ENCODE data around the gene MUTYH. TPM values are rescaled to one million over a fixed set of nuclear protein-coding genes. Genes with fewer than 3 reads are reported as not detected.

MUTYH gene
- total RNA-seq, 3 donors from 2014 or later, result 16.8 to 26.2 (median 25.8) TPM

Other genes starting within 250 kb of the MUTYH start
- gene ZSWIM5, start 133.8 kb downstream of the MUTYH start, total RNA-seq, result 1 to 10 TPM; 1.6 to 4.5 (median 3.3) TPM
- under 1 TPM in 1 of 3 donors, not detected in 2; 0.44 TPM for gene HPDL, start 13.5 kb downstream of the MUTYH start, total RNA-seq
- 10 to 100 TPM in 2 of 3 donors, 1 to 10 TPM in 1; 8.6 to 21.2 (median 11.1) TPM for gene TOE1, start 270 bp downstream of the MUTYH start, total RNA-seq
- 10 to 100 TPM in 2 of 3 donors, 1 to 10 TPM in 1; 6.2 to 19.2 (median 11.1) TPM for gene TESK2, start 150.7 kb upstream of the MUTYH start, total RNA-seq
- 1 to 10 TPM in 2 of 3 donors, under 1 TPM in 1; 0.64 to 1.6 (median 1.3) TPM for gene CCDC163, start 159.6 kb upstream of the MUTYH start, total RNA-seq
- 1 to 10 TPM; 2.1 to 5.1 (median 3.6) TPM for gene MMACHC, start 159.9 kb upstream of the MUTYH start, total RNA-seq
- 100 to 1,000 TPM; 178 to 313 (median 308) TPM for gene PRDX1, start 181.4 kb upstream of the MUTYH start, total RNA-seq
- gene AKR1A1, start 210.4 kb upstream of the MUTYH start, total RNA-seq, result 10 to 100 TPM; 85.5 to 96.0 (median 89.4) TPM
- gene NASP, start 243.6 kb upstream of the MUTYH start, total RNA-seq, result 10 to 100 TPM; 83.4 to 96.7 (median 91.0) TPM